ENCODE results near the gene ZBED5. TPM values are rescaled to one million over a fixed set of nuclear protein-coding genes. Genes with fewer than 3 reads are reported as not detected.
A peak's percentile ranks its signal among the peaks of the same experiment; 100 is the strongest.
"Not testable (repeated sequence)": the region's sequence is repeated elsewhere in the genome, so short reads cannot be mapped to it uniquely, and the experiment has no call there.

The ZBED5 gene
- total RNA-seq, 2 experiments from 2014 or later: 34.1 to 44.3 TPM

GRCh38 chr11:10838083-10838482 lies 19.8 kb downstream of the ZBED5 start:
- H3K9me3 Mint-ChIP-seq (ENCODE audit: low read depth): no peaks in the 10 kb centered on the region
- POLR2A ChIA-PET: interaction anchor here (1.1 kb wide), 1 partner anchor 29 kb away, joined by 5 read pairs; the partner anchor contains the start of gene EIF4G2
- no peaks in the 10 kb centered on the region for H3K36me3 Mint-ChIP-seq (ENCODE audit: low read depth)
- CTCF ChIA-PET: interaction anchor here (0.7 kb wide), 1 partner anchor 22 kb away, joined by 3 read pairs; no protein-coding TSS in a partner anchor
- DNase-seq (no peak), ATAC-seq (no peak)
- no peaks in the 10 kb centered on the region for H3K27me3 Mint-ChIP-seq
- intact Hi-C loops (cut with DNase I, micrococcal nuclease): no loop called here
- H3K27ac Mint-ChIP-seq: no peak overlapping the region
- H3K4me1 Mint-ChIP-seq: no peaks in the 10 kb centered on the region
- H3K4me3 Mint-ChIP-seq: no peak overlapping the region

- POLR2A ChIA-PET; ATAC-seq; H3K36me3 Mint-ChIP-seq (ENCODE audit: low read depth); intact Hi-C loops (cut with DNase I, micrococcal nuclease); H3K4me1 Mint-ChIP-seq; H3K27ac Mint-ChIP-seq; H3K27me3 Mint-ChIP-seq; CTCF ChIA-PET; H3K9me3 Mint-ChIP-seq (ENCODE audit: low read depth); H3K4me3 Mint-ChIP-seq; DNase-seq: not testable (repeated sequence)
Observed at GRCh38 chr11:10836884-10837283, 21.0 kb downstream of the ZBED5 start.

- POLR2A ChIA-PET: no interaction called here
- ATAC-seq: no peak
Observed at GRCh38 chr11:10829139-10829538, 28.7 kb downstream of the ZBED5 start.

GRCh38 chr11:10828402-10828801 lies 29.5 kb downstream of the ZBED5 start:
- ATAC-seq (no peak), DNase-seq (no peak)
- Mint-ChIP-seq H3K36me3 (ENCODE audit: low read depth) (no peaks in the 10 kb centered on the region), H3K9me3 (ENCODE audit: low read depth) (no peaks in the 10 kb centered on the region), H3K27me3 (no peaks in the 10 kb centered on the region), H3K27ac (no peak overlapping the region), H3K4me1 (peaks cover 6% of the 10 kb centered on the region), H3K4me3 (no peak overlapping the region)
- intact Hi-C loops (cut with DNase I, micrococcal nuclease): no loop called here
- POLR2A ChIA-PET: no interaction called here
- CTCF ChIA-PET: interaction anchor here (1.2 kb wide), 1 partner anchor 11 kb away, joined by 3 read pairs; no protein-coding TSS in a partner anchor

More at GRCh38 chr11:10829139-10829538, 28.7 kb downstream of the ZBED5 start:
- Mint-ChIP-seq H3K36me3 (ENCODE audit: low read depth) (no peaks in the 10 kb centered on the region), H3K4me3 (no peak overlapping the region), H3K4me1 (peaks cover 6% of the 10 kb centered on the region), H3K9me3 (ENCODE audit: low read depth) (no peaks in the 10 kb centered on the region), H3K27me3 (no peaks in the 10 kb centered on the region), H3K27ac (no peak overlapping the region)
- intact Hi-C loops (cut with DNase I, micrococcal nuclease): no loop called here
- DNase-seq: no peak
- CTCF ChIA-PET: interaction anchor here (1.2 kb wide), 1 partner anchor 12 kb away, joined by 3 read pairs; no protein-coding TSS in a partner anchor

GRCh38 chr11:10824888-10825287 lies 33.0 kb downstream of the ZBED5 start:
- Mint-ChIP-seq H3K4me3 (no peak overlapping the region), H3K4me1 (peaks cover 8% of the 10 kb centered on the region), H3K9me3 (ENCODE audit: low read depth) (no peaks in the 10 kb centered on the region), H3K27ac (no peak overlapping the region), H3K36me3 (ENCODE audit: low read depth) (peaks cover 6% of the 10 kb centered on the region), H3K27me3 (no peaks in the 10 kb centered on the region)
- DNase-seq (no peak), ATAC-seq (no peak)
- POLR2A ChIA-PET: no interaction called here
- CTCF ChIA-PET: no interaction called here
- intact Hi-C loops (cut with DNase I, micrococcal nuclease): loop anchor here in 1 of 2 experiments (2.0 kb wide), 1 partner anchor 24 kb away; no protein-coding TSS in a partner anchor

GRCh38 chr11:10823152-10823579 lies 34.7 kb downstream of the ZBED5 start:
- DNase-seq (no peak), ATAC-seq (no peak)
- ChIA-PET POLR2A (no interaction called here), CTCF (no interaction called here)
- peaks cover 8% of the 10 kb centered on the region for H3K4me1 Mint-ChIP-seq
- intact Hi-C loops (cut with DNase I, micrococcal nuclease): no loop called here
- H3K27me3 Mint-ChIP-seq: no peaks in the 10 kb centered on the region
- peaks cover 6% of the 10 kb centered on the region for H3K36me3 Mint-ChIP-seq (ENCODE audit: low read depth)
- no peak overlapping the region for H3K27ac Mint-ChIP-seq
- H3K9me3 Mint-ChIP-seq (ENCODE audit: low read depth): no peaks in the 10 kb centered on the region
- H3K4me3 Mint-ChIP-seq: no peak overlapping the region

GRCh38 chr11:10822491-10822890 lies 35.4 kb downstream of the ZBED5 start:
- POLR2A ChIA-PET, CTCF ChIA-PET: not testable (repeated sequence)

GRCh38 chr11:10818594-10818993 lies 39.3 kb downstream of the ZBED5 start:
- Mint-ChIP-seq H3K4me1 (peaks cover 6% of the 10 kb centered on the region), H3K27me3 (no peaks in the 10 kb centered on the region), H3K36me3 (ENCODE audit: low read depth) (peaks cover 6% of the 10 kb centered on the region), H3K9me3 (ENCODE audit: low read depth) (no peaks in the 10 kb centered on the region), H3K27ac (no peak overlapping the region), H3K4me3 (no peak overlapping the region)
- CTCF ChIA-PET: no interaction called here
- POLR2A ChIA-PET: no interaction called here
- ATAC-seq (no peak), DNase-seq (no peak)
- intact Hi-C loops (cut with DNase I, micrococcal nuclease): no loop called here

More at GRCh38 chr11:10822491-10822890, 35.4 kb downstream of the ZBED5 start:
- H3K4me1 Mint-ChIP-seq; H3K9me3 Mint-ChIP-seq (ENCODE audit: low read depth); DNase-seq; intact Hi-C loops (cut with DNase I, micrococcal nuclease); ATAC-seq; H3K27ac Mint-ChIP-seq; H3K36me3 Mint-ChIP-seq (ENCODE audit: low read depth); H3K4me3 Mint-ChIP-seq; H3K27me3 Mint-ChIP-seq: not testable (repeated sequence)

GRCh38 chr11:10813945-10814344 lies 43.9 kb downstream of the ZBED5 start:
- CTCF ChIA-PET: interaction anchor here (0.7 to 1.2 kb wide), 2 partner anchors 21 to 65 kb away, joined by 3 to 4 read pairs; no protein-coding TSS in a partner anchor
- POLR2A ChIA-PET: no interaction called here
- no peak for ATAC-seq
- peaks cover 3% of the 10 kb centered on the region for H3K36me3 Mint-ChIP-seq (ENCODE audit: low read depth)
- no peak overlapping the region for H3K27ac Mint-ChIP-seq
- no peak for DNase-seq
- H3K27me3 Mint-ChIP-seq: peaks cover 2% of the 10 kb centered on the region
- no peaks in the 10 kb centered on the region for H3K9me3 Mint-ChIP-seq (ENCODE audit: low read depth)
- no peak overlapping the region for H3K4me3 Mint-ChIP-seq
- intact Hi-C loops (cut with DNase I, micrococcal nuclease): no loop called here
- peaks cover 15% of the 10 kb centered on the region for H3K4me1 Mint-ChIP-seq

- Mint-ChIP-seq H3K9me3 (ENCODE audit: low read depth) (no peaks in the 10 kb centered on the region), H3K36me3 (ENCODE audit: low read depth) (peaks cover 42% of the 10 kb centered on the region), H3K27ac (peak overlapping the region; percentile 96), H3K4me3 (peak overlapping the region; percentile 93), H3K4me1 (peaks cover 38% of the 10 kb centered on the region), H3K27me3 (peaks cover 2% of the 10 kb centered on the region)
- ATAC-seq: peak; percentile 11
- POLR2A ChIA-PET: interaction anchor here (0.7 to 3.1 kb wide), 20 partner anchors 10 to 1034 kb away, joined by 3 to 61 read pairs (median 6); partner anchors contain the start of genes CTR9, RNF141 and ZBED5
- peak; percentile 59 for DNase-seq
- CTCF ChIA-PET: interaction anchor here (0.7 to 2.8 kb wide), 16 partner anchors 11 to 1195 kb away, joined by 3 to 23 read pairs (median 5); partner anchors contain the start of gene ZBED5
- intact Hi-C loops (cut with DNase I, micrococcal nuclease): loop anchor here (1.0 to 10.0 kb wide), 7 partner anchors 49 to 1495 kb away; partner anchors contain the start of genes ZBED5 (in 2 of the 2), GALNT18 (in 1 of the 2), RNF141 (in 1 of the 2) and TMEM41B (in 1 of the 2)
Observed at GRCh38 chr11:10809373-10810160, 48.3 kb downstream of the ZBED5 start.

- H3K9me3 Mint-ChIP-seq (ENCODE audit: low read depth): no peaks in the 10 kb centered on the region
- H3K36me3 Mint-ChIP-seq (ENCODE audit: low read depth): peaks cover 50% of the 10 kb centered on the region
- CTCF ChIA-PET: interaction anchor here (0.5 to 2.8 kb wide), 13 partner anchors 10 to 398 kb away, joined by 3 to 23 read pairs (median 6); partner anchors contain the start of gene ZBED5
- peaks cover 42% of the 10 kb centered on the region for H3K4me1 Mint-ChIP-seq
- intact Hi-C loops (cut with DNase I, micrococcal nuclease): loop anchor here (1.0 to 10.0 kb wide), 11 partner anchors 50 to 1494 kb away; partner anchors contain the start of genes CTR9 (in 2 of the 2), ZBED5 (in 2 of the 2), GALNT18 (in 1 of the 2) and RNF141 (in 1 of the 2)
- ATAC-seq (peak; percentile 96), DNase-seq (peak; percentile 98)
- POLR2A ChIA-PET: interaction anchor here (0.6 to 3.1 kb wide), 25 partner anchors 9 to 1390 kb away, joined by 3 to 61 read pairs (median 5); partner anchors contain the start of genes CTR9, RNF141 and ZBED5
- H3K4me3 Mint-ChIP-seq: peak within 1 kb of the TSS; percentile 93
- H3K27me3 Mint-ChIP-seq: peaks cover 2% of the 10 kb centered on the region
- H3K27ac Mint-ChIP-seq: peak within 1 kb of the TSS; percentile 96
Observed at GRCh38 chr11:10808553-10809372, 49.1 kb downstream of the ZBED5 start, which contains the start of gene EIF4G2. Gene EIF4G2, minus strand, starts transcription at chr11:10808926.

All from activated CD4-positive, alpha-beta T cell treated with anti-CD3 and anti-CD28 coated beads for 36 hours (primary cell).